Motor neuron (in vitro differentiated cells): ENCODE measurements around the gene AP1G2. TPM values are rescaled to one million over a fixed set of nuclear protein-coding genes. Genes with fewer than 3 reads are reported as not detected.
A peak's percentile ranks its signal among the peaks of the same experiment; 100 is the strongest.

ENCODE experiments used
- ATAC-seq, 8 experiments: fragments of 200-7000 bp; cut with Tn5 transposase; replicated peaks in 6 of 8; 2 replicates each; pipeline ENCODE4 v1.8.0; 2021; ENCODE audit warnings: mild to moderate bottlenecking in 8 of 8, moderate library complexity in 8 of 8
- H3K27ac ChIP-seq, 2 donors: fragments of 250-450 bp; sonication (Bioruptor Pico); 2 replicates each; pipeline ENCODE4 v1.9.0; 2021; ENCODE audit warnings: antibody characterized with exemption in 2 of 2, mild to moderate bottlenecking in 2 of 2, moderate library complexity in 1 of 2
- H3K4me1 ChIP-seq, 2 donors: fragments of 250-450 bp; sonication (Bioruptor Pico); replicated peaks in 1 of 2; 2 replicates each; pipeline ENCODE4 v1.6.1; 2021; ENCODE audit warnings: antibody characterized with exemption in 2 of 2, mild to moderate bottlenecking in 2 of 2, moderate library complexity in 1 of 2
- H3K4me3 ChIP-seq, 5 donors: fragments of 250-450 bp; sonication (Bioruptor Pico); 2 replicates each; pipeline ENCODE4 v1.9.0; 2021; ENCODE audit warnings: antibody characterized with exemption in 5 of 5, mild to moderate bottlenecking in 5 of 5, moderate library complexity in 4 of 5
- WGBS, 10 experiments: fragments of 450-650 bp; shearing (Covaris generic); methylation state at CpG; one replicate each; pipeline ENCODE4 v1.0.0; 2022; 5-methylcytosine and 5-hydroxymethylcytosine counted together
- in situ Hi-C, 9 experiments: fragments of 400-800 bp; cut with MboI; loops; one replicate each; pipeline ENCODE4 v1.15.0; 2021; ENCODE audit warnings: low sequenced_read_pairs in 9 of 9, low pct_unique_long_range_greater_than_20kb in 2 of 9; ENCODE audit not compliant: unreplicated experiment in 9 of 9
- total RNA-seq, 8 experiments: library from RNA; unstranded; fragments of 300-600 nt; gene quantifications; 2 replicates each; pipeline versions ENCODE4 v1.2.3 to v1.2.4, GENCODE V29; 2022

Gene AP1G2
- total RNA-seq, 8 experiments from 2014 or later: 7.5 to 125 (median 25.5) TPM

- WGBS, 10 experiments: 0 to 80% (median 28%) methylated on average over 1 to 3 of the region's 5 CpGs; no CpG with 5 or more reads in 2 of the 10 experiments
- Histone ChIP-seq H3K4me1 (peaks cover 27 to 40% of the 10 kb centered on the region in 2 donors), H3K4me3 (no peak overlapping the region), H3K27ac (no peak overlapping the region)
- ATAC-seq: peak in 3 of 8 experiments; percentile 25 to 53 (median 32)
- in situ Hi-C loops: loop anchor here in 6 of 9 experiments (25.0 kb wide), 2 partner anchors 236 to 261 kb away; partner anchors contain the start of genes BCL2L2 (in 4 of the 6), PABPN1 (in 4 of the 6) and PPP1R3E (in 4 of the 6)
Observed at GRCh38 chr14:23573384-23574015, 5.9 kb upstream of the AP1G2 start.

- in situ Hi-C loops: loop anchor here in 6 of 9 experiments (25.0 kb wide), 2 partner anchors 236 to 261 kb away; partner anchors contain the start of genes BCL2L2 (in 4 of the 6), PABPN1 (in 4 of the 6) and PPP1R3E (in 4 of the 6)
- Histone ChIP-seq H3K4me3 (no peak overlapping the region), H3K4me1 (peaks cover 33 to 46% of the 10 kb centered on the region in 2 donors), H3K27ac (no peak overlapping the region)
- WGBS, 10 experiments: 0 to 54% (median 10%) methylated on average over 1 to 4 of the region's 4 CpGs; no CpG with 5 or more reads in 4 of the 10 experiments
- ATAC-seq: peak in 7 of 8 experiments; percentile 11 to 46 (median 42)
Observed at GRCh38 chr14:23572836-23573235, 5.2 kb upstream of the AP1G2 start.

GRCh38 chr14:23572524-23572828 lies 4.9 kb upstream of the AP1G2 start:
- WGBS, 10 experiments: 39 to 82% (median 63%) methylated on average over 1 to 3 of the region's 4 CpGs; no CpG with 5 or more reads in 4 of the 10 experiments
- Histone ChIP-seq H3K27ac (no peak overlapping the region), H3K4me1 (peaks cover 36 to 47% of the 10 kb centered on the region in 2 donors), H3K4me3 (no peak overlapping the region)
- no peak for ATAC-seq
- in situ Hi-C loops: loop anchor here in 6 of 9 experiments (25.0 kb wide), 2 partner anchors 235 to 260 kb away; partner anchors contain the start of genes BCL2L2 (in 4 of the 6), PABPN1 (in 4 of the 6) and PPP1R3E (in 4 of the 6)

GRCh38 chr14:23571701-23572523 lies 4.3 kb upstream of the AP1G2 start:
- Histone ChIP-seq H3K4me1 (peaks cover 36 to 47% of the 10 kb centered on the region in 2 donors), H3K27ac (no peak overlapping the region), H3K4me3 (no peak overlapping the region)
- ATAC-seq: no peak
- in situ Hi-C loops: loop anchor here in 6 of 9 experiments (25.0 kb wide), 2 partner anchors 235 to 260 kb away; partner anchors contain the start of genes BCL2L2 (in 4 of the 6), PABPN1 (in 4 of the 6) and PPP1R3E (in 4 of the 6)
- 10 to 80% (median 60%) methylated on average over 1 to 4 of the region's 14 CpGs; no CpG with 5 or more reads in 6 of the 10 experiments for WGBS, 10 experiments

GRCh38 chr14:23570806-23571483 lies 3.4 kb upstream of the AP1G2 start:
- 70 to 100% (median 89%) methylated on average over 1 to 10 of the region's 23 CpGs; no CpG with 5 or more reads in 6 of the 10 experiments for WGBS, 10 experiments
- Histone ChIP-seq H3K4me3 (no peak overlapping the region), H3K4me1 (peaks cover 35 to 47% of the 10 kb centered on the region in 2 donors), H3K27ac (no peak overlapping the region)
- in situ Hi-C loops: loop anchor here in 6 of 9 experiments (25.0 kb wide), 2 partner anchors 234 to 259 kb away; partner anchors contain the start of genes BCL2L2 (in 4 of the 6), PABPN1 (in 4 of the 6) and PPP1R3E (in 4 of the 6)
- no peak for ATAC-seq

GRCh38 chr14:23569443-23570151 lies 2.0 kb upstream of the AP1G2 start:
- Histone ChIP-seq H3K4me1 (peaks cover 35 to 47% of the 10 kb centered on the region in 2 donors), H3K27ac (peak overlapping the region; percentile 18 to 69), H3K4me3 (no peak overlapping the region)
- 56 to 90% (median 67%) methylated on average over 2 to 6 of the region's 7 CpGs; no CpG with 5 or more reads in 3 of the 10 experiments for WGBS, 10 experiments
- peak; percentile 7 to 68 (median 51) for ATAC-seq
- in situ Hi-C loops: loop anchor here in 7 of 9 experiments (10.0 to 25.0 kb wide), 3 partner anchors 85 to 257 kb away; partner anchors contain the start of genes BCL2L2 (in 4 of the 7), PABPN1 (in 4 of the 7) and PPP1R3E (in 4 of the 7)

- no peak overlapping the region for H3K4me3 ChIP-seq
Observed at GRCh38 chr14:23568600-23569331, 1.2 kb upstream of the AP1G2 start.

GRCh38 chr14:23568021-23568599 lies 519 bp upstream of the AP1G2 start:
- 80 to 100% (median 84%) methylated on average over 1 of the region's 2 CpGs; no CpG with 5 or more reads in 4 of the 10 experiments for WGBS, 10 experiments
- no peak for ATAC-seq
- Histone ChIP-seq H3K4me3 (peak overlapping the region; percentile 39 to 84 (median 56)), H3K27ac (peak overlapping the region; percentile 69 to 75), H3K4me1 (peaks cover 35 to 39% of the 10 kb centered on the region in 2 donors)
- in situ Hi-C loops: loop anchor here in 7 of 9 experiments (10.0 to 25.0 kb wide), 3 partner anchors 83 to 256 kb away; partner anchors contain the start of genes BCL2L2 (in 4 of the 7), PABPN1 (in 4 of the 7) and PPP1R3E (in 4 of the 7)

More at GRCh38 chr14:23568600-23569331, 1.2 kb upstream of the AP1G2 start:
- Histone ChIP-seq H3K27ac (peak overlapping the region in 1 of 2 donors; percentile 69), H3K4me1 (peaks cover 35 to 46% of the 10 kb centered on the region in 2 donors)
- ATAC-seq: peak in 1 of 8 experiments; percentile 9
- WGBS, 10 experiments: 11 to 79% (median 38%) methylated on average over 2 to 5 of the region's 6 CpGs; no CpG with 5 or more reads in 1 of the 10 experiments
- in situ Hi-C loops: loop anchor here in 7 of 9 experiments (10.0 to 25.0 kb wide), 3 partner anchors 84 to 256 kb away; partner anchors contain the start of genes BCL2L2 (in 4 of the 7), PABPN1 (in 4 of the 7) and PPP1R3E (in 4 of the 7)

GRCh38 chr14:23566778-23567185 lies 809 bp downstream of the AP1G2 start:
- Histone ChIP-seq H3K4me3 (peak overlapping the region; percentile 39 to 84 (median 56)), H3K4me1 (peaks cover 31 to 35% of the 10 kb centered on the region in 2 donors), H3K27ac (peak overlapping the region in 1 of 2 donors; percentile 75)
- WGBS, 10 experiments: 0 to 33% (median 20%) methylated on average over 1 to 5 of the region's 5 CpGs; no CpG with 5 or more reads in 4 of the 10 experiments
- peak in 7 of 8 experiments; percentile 0 to 23 (median 5) for ATAC-seq
- in situ Hi-C loops: loop anchor here in 7 of 9 experiments (10.0 to 25.0 kb wide), 3 partner anchors 82 to 254 kb away; partner anchors contain the start of genes BCL2L2 (in 4 of the 7), PABPN1 (in 4 of the 7) and PPP1R3E (in 4 of the 7)

- ATAC-seq: no peak
- in situ Hi-C loops: loop anchor here in 7 of 9 experiments (10.0 to 25.0 kb wide), 3 partner anchors 81 to 254 kb away; partner anchors contain the start of genes BCL2L2 (in 4 of the 7), PABPN1 (in 4 of the 7) and PPP1R3E (in 4 of the 7)
- 60 to 94% (median 73%) methylated on average over 1 to 3 of the region's 10 CpGs; no CpG with 5 or more reads in 4 of the 10 experiments for WGBS, 10 experiments
- peaks cover 31 to 35% of the 10 kb centered on the region in 2 donors for H3K4me1 ChIP-seq
- H3K4me3 ChIP-seq: peak overlapping the region in 2 of 5 donors; percentile 56 to 61
- H3K27ac ChIP-seq: no peak overlapping the region
Observed at GRCh38 chr14:23566112-23566777, 1.3 kb downstream of the AP1G2 start.
